K562 (cell line): Measurements from ENCODE around the gene HGFAC. TPM values are rescaled to one million over a fixed set of nuclear protein-coding genes. Genes with fewer than 3 reads are reported as not detected.
A peak's percentile ranks its signal among the peaks of the same experiment; 100 is the strongest.

Experiments used
- ATAC-seq: fragments of 200-7000 bp; cut with Tn5 transposase; 3 replicates; pipeline ENCODE4 v1.9.1; 2020; ENCODE audit warnings: moderate library complexity
- BruUV-seq: library from RNA; stranded (reverse); fragments of 400-500 nt; replicated peaks from 2 replicates; lab custom pipeline; 2021; lab: Mats Ljungman, UMichigan
- CTCF ChIA-PET: fragments of 300-600 bp; formaldehyde crosslinking; extraction: SDS; loops from one replicate; lab custom pipeline; 2021; ENCODE audit warnings: low intra/inter-chr PET ratio; lab: Yijun Ruan, JAX
- POLR2A ChIA-PET: fragments of 300-600, 350-650 bp; sonication (Branson Sonifier 250); formaldehyde crosslinking; extraction: SDS; loops from one replicate; lab custom pipeline; 2021; ENCODE audit warnings: antibody characterized with exemption, inconsistent platforms; lab: Yijun Ruan, JAX
- DNase-seq, 4 experiments: peaks; one replicate each; pipeline versions ENCODE4 v3.0.0 to v3.0.0-alpha.2; 2011 to 2018; ENCODE audit warnings: low spot score in 3 of 4, mixed read lengths in 3 of 4; ENCODE audit errors: extremely low read depth in 1 of 4
- FAIRE-seq: peaks from 2 replicates; lab custom pipeline; 2011; peaks lifted over from hg19 to GRCh38; lab: Jason Lieb, UNC
- H2AFZ ChIP-seq: 2 replicates; pipeline ENCODE4 v1.6.0; 2011; ENCODE audit warnings: low read depth, low read length, control low read depth, inconsistent platforms
- H3K27ac ChIP-seq: fragments of 200-600 bp; 3 replicates; pipeline ENCODE4 v1.8.0; 2011; ENCODE audit warnings: low read depth, mild to moderate bottlenecking, control low read depth, inconsistent platforms, low read length, moderate library complexity, mixed read lengths; ENCODE audit errors: extremely low read depth
- H3K27me3 ChIP-seq, 2 experiments: fragments of 300-600 bp in 1 of 2; 2 replicates in 1 of 2; 3 replicates in 1 of 2; pipeline versions ENCODE4 v1.6.0 to v1.8.0; 2011; ENCODE audit warnings: inconsistent platforms in 2 of 2, low read length in 2 of 2, mild to moderate bottlenecking in 1 of 2, mixed read lengths in 1 of 2, moderate library complexity in 1 of 2; ENCODE audit not compliant: control insufficient read depth in 2 of 2, insufficient read depth in 2 of 2
- H3K36me3 ChIP-seq: fragments of 300-600 bp; 3 replicates; pipeline ENCODE4 v1.8.0; 2011; ENCODE audit warnings: mild to moderate bottlenecking, low read length, inconsistent platforms; ENCODE audit not compliant: control insufficient read depth, insufficient read depth
- H3K4me1 ChIP-seq, 2 experiments: fragments of 200-600 bp in 1 of 2; replicated peaks in 1 of 2; 2 replicates in 1 of 2; 3 replicates in 1 of 2; pipeline versions ENCODE4 v1.5.1 to v1.8.0; 2011; ENCODE audit warnings: inconsistent platforms in 2 of 2, low read length in 2 of 2, mild to moderate bottlenecking in 1 of 2, mixed read lengths in 1 of 2, moderate library complexity in 1 of 2; ENCODE audit not compliant: control insufficient read depth in 2 of 2, insufficient read depth in 2 of 2
- H3K4me2 ChIP-seq: 2 replicates; pipeline ENCODE4 v1.6.1; 2011; ENCODE audit warnings: low read length, control low read depth, inconsistent platforms, mixed read lengths; ENCODE audit not compliant: insufficient read depth
- H3K4me3 ChIP-seq: fragments of 200-600 bp; sonication (generic), shearing (Covaris generic); 2 replicates; pipeline ENCODE4 v1.5.1; 2016; ENCODE audit warnings: control low read depth, inconsistent platforms
- H3K79me2 ChIP-seq: fragments of 200-600 bp; 3 replicates; pipeline ENCODE4 v1.8.0; 2011; ENCODE audit warnings: low read length, inconsistent platforms; ENCODE audit not compliant: control insufficient read depth, insufficient read depth
- H3K9ac ChIP-seq, 2 experiments: 2 replicates each; pipeline versions ENCODE4 v1.6.0 to v1.6.1; 2011; ENCODE audit warnings: low read depth in 2 of 2, low read length in 2 of 2, control low read depth in 1 of 2, inconsistent platforms in 1 of 2, mild to moderate bottlenecking in 1 of 2, mixed read lengths in 1 of 2; ENCODE audit not compliant: insufficient read depth in 1 of 2
- H3K9me1 ChIP-seq: one replicate; pipeline ENCODE4 v1.6.0; 2011; ENCODE audit warnings: inconsistent platforms, mild to moderate bottlenecking, low read length, moderate library complexity; ENCODE audit not compliant: control insufficient read depth, insufficient read depth
- H3K9me3 ChIP-seq: replicated peaks from 2 replicates; pipeline ENCODE4 v1.5.1; 2011; ENCODE audit warnings: low read depth, low read length, inconsistent platforms; ENCODE audit not compliant: control insufficient read depth, insufficient read depth
- H4K20me1 ChIP-seq: replicated peaks from 2 replicates; pipeline ENCODE4 v1.6.1; 2011; ENCODE audit warnings: low read length, inconsistent platforms, mixed read lengths; ENCODE audit not compliant: control insufficient read depth, insufficient read depth
- C11orf30 ChIP-seq: fragments of 450-650 bp; IDR thresholded peaks from 2 replicates; pipeline ENCODE4 v1.6.1; 2016; ENCODE audit warnings: low read depth, mild to moderate bottlenecking
- E2F6 ChIP-seq, 2 experiments: IDR thresholded peaks; 2 replicates each; pipeline ENCODE4 v1.6.1; 2011; ENCODE audit warnings: borderline replicate concordance in 1 of 2, control low read depth in 1 of 2, low read depth in 1 of 2, low read length in 1 of 2, mild to moderate bottlenecking in 1 of 2, mixed read lengths in 1 of 2, moderate library complexity in 1 of 2; ENCODE audit not compliant: insufficient read depth in 1 of 2, insufficient read length in 1 of 2, poor library complexity in 1 of 2, severe bottlenecking in 1 of 2; ENCODE audit errors: extremely low read depth in 1 of 2
- FOXA3 ChIP-seq, 2 experiments: fragments of 450-650 bp in 1 of 2; sonication (generic) in 1 of 2; formaldehyde crosslinking; IDR thresholded peaks in 1 of 2; conservative IDR thresholded peaks in 1 of 2; 2 replicates each; pipeline versions ENCODE4 v1.4.0 to v1.8.0; 2020 to 2022; ENCODE audit warnings: mild to moderate bottlenecking in 2 of 2, missing genetic modification reagents in 1 of 2
- PCBP1 ChIP-seq: fragments of 200-400 bp; formaldehyde crosslinking; IDR thresholded peaks from 2 replicates; pipeline ENCODE4 v1.6.1; 2018; ENCODE audit warnings: mild to moderate bottlenecking, low read depth, low read length; ENCODE audit not compliant: poor library complexity, severe bottlenecking
- ZNF274 ChIP-seq: IDR thresholded peaks from 2 replicates; pipeline ENCODE4 v1.6.1; 2011; ENCODE audit warnings: low read depth, mild to moderate bottlenecking, low read length, moderate library complexity, borderline replicate concordance
- ZNF449 ChIP-seq: fragments of 250-450 bp; sonication (Bioruptor Pico); IDR thresholded peaks from 2 replicates; pipeline ENCODE4 v1.8.0; 2022; ENCODE audit warnings: moderate library complexity, mild to moderate bottlenecking, inconsistent platforms
- WGBS: fragments of 100-300 bp; shearing (Covaris generic); methylation state at CpG from one replicate; pipeline ENCODE4 v1.1.6; 2016; ENCODE audit warnings: low coverage, mixed read lengths; ENCODE audit not compliant: insufficient coverage; ENCODE audit errors: missing lambda C conversion rate; 5-methylcytosine and 5-hydroxymethylcytosine counted together
- in situ Hi-C: fragments of 300-500 bp; cut with MboI; formaldehyde crosslinking; loops from 4 replicates; pipeline ENCODE4 v1.15.0; 2018; ENCODE audit warnings: inconsistent platforms, mixed read lengths
- intact Hi-C: fragments of 100-400 bp; cut with micrococcal nuclease; formaldehyde crosslinking; loops from 2 replicates; pipeline ENCODE4 v1.14.2; 2022
- polyA plus RNA-seq, 8 experiments: library from polyadenylated mRNA; depleted of rRNA in 4 of 8; stranded (reverse) in 5 of 8; unstranded in 3 of 8; fragments of >200 nt; fragmentation: Nextera tagmentation in 2 of 8; fragmentation: Illumina TruSeq in 1 of 8; extraction: Ambion mirVana in 2 of 8; extraction: Trizol in 1 of 8; gene quantifications; 2 replicates each; pipeline versions ENCODE4 v1.2.1 to v1.2.3, GENCODE V29; 2011 to 2014; ENCODE audit warnings: inconsistent platforms in 1 of 8, missing spikeins in 1 of 8
- total RNA-seq, 7 experiments: library from RNA; depleted of rRNA in 6 of 7; stranded (reverse); fragments of >200 nt in 6 of 7; fragmentation: Illumina TruSeq in 2 of 7; extraction: Trizol in 2 of 7; gene quantifications; 2 replicates each; pipeline versions ENCODE4 v1.2.1 to v1.2.3, GENCODE V29; 2011 to 2021; ENCODE audit warnings: low replicate concordance in 1 of 7

HGFAC gene
- total and polyA plus RNA-seq, 9 of the 15 experiments (the other 6 are each of a cell fraction or from before 2014, with no cell fraction given) = 0.13 TPM; not detected in 8

- TF ChIP-seq PCBP1 = no peak
- TF ChIP-seq ZNF274 = no peak
- no peak for TF ChIP-seq ZNF449
- TF ChIP-seq C11orf30 = no peak
- TF ChIP-seq, all 486 proteins: peak for 0
These were observed 35.3 kb upstream of the HGFAC start (continued) for GRCh38 chr4:3406431-3406830.

- H2AFZ ChIP-seq = no peak overlapping the region
- CTCF ChIA-PET = no interaction called here
- BruUV-seq = no TSS peak
- WGBS = 30% methylated on average over 29 of the region's 30 CpGs
- no peaks in the 10 kb centered on the region for H3K79me2 ChIP-seq
- H3K27ac ChIP-seq = no peak overlapping the region
- no peaks in the 10 kb centered on the region for H3K9me3 ChIP-seq
- peaks cover 55 to 93% of the 10 kb centered on the region in 2 experiments for H3K27me3 ChIP-seq
- H3K36me3 ChIP-seq = no peaks in the 10 kb centered on the region
- H3K4me1 ChIP-seq = peaks cover 0 to 7% of the 10 kb centered on the region in 2 experiments; a peak in 1 of 5 replicates
- intact Hi-C loops = no loop called here
- H3K9me1 ChIP-seq = peaks cover 5% of the 10 kb centered on the region
- peak in 1 of 2 experiments; percentile 20 for TF ChIP-seq E2F6 (IDR thresholded peaks at IDR 0.05; ENCODE audit: borderline replicate concordance in 1 of 2, extremely low read depth in 1 of 2, insufficient read depth in 1 of 2, insufficient read length in 1 of 2, low read depth in 1 of 2, low read length in 1 of 2, poor library complexity in 1 of 2, severe bottlenecking in 1 of 2)
- TF ChIP-seq FOXA3 (CRISPR knock-in tag; conservative IDR thresholded peaks at IDR 0.05 in 1 of 2, IDR thresholded peaks at IDR 0.05 in 1 of 2) = no peak
- TF ChIP-seq, all 486 proteins: peak for 1
- Histone ChIP-seq H3K9ac (peak overlapping the region in 1 of 2 experiments; percentile 28; a peak in 1 of 4 replicates), H3K4me3 (no peak overlapping the region), H3K4me2 (no peak overlapping the region), H4K20me1 (peaks cover 21% of the 10 kb centered on the region)
- no peak for FAIRE-seq
- ATAC-seq = no peak
- in situ Hi-C loops = no loop called here
- no peak for DNase-seq
- POLR2A ChIA-PET = no interaction called here
These were observed 34.5 kb upstream of the HGFAC start for GRCh38 chr4:3407171-3407771.
